Midbrain (tissue), 1 donor: ENCODE results near the gene GH2.

Experiments
- DNase-seq: peaks from one replicate; lab custom pipeline; 2025; lab: John Stamatoyannopoulos, UW

The GH2 gene

DNA sequence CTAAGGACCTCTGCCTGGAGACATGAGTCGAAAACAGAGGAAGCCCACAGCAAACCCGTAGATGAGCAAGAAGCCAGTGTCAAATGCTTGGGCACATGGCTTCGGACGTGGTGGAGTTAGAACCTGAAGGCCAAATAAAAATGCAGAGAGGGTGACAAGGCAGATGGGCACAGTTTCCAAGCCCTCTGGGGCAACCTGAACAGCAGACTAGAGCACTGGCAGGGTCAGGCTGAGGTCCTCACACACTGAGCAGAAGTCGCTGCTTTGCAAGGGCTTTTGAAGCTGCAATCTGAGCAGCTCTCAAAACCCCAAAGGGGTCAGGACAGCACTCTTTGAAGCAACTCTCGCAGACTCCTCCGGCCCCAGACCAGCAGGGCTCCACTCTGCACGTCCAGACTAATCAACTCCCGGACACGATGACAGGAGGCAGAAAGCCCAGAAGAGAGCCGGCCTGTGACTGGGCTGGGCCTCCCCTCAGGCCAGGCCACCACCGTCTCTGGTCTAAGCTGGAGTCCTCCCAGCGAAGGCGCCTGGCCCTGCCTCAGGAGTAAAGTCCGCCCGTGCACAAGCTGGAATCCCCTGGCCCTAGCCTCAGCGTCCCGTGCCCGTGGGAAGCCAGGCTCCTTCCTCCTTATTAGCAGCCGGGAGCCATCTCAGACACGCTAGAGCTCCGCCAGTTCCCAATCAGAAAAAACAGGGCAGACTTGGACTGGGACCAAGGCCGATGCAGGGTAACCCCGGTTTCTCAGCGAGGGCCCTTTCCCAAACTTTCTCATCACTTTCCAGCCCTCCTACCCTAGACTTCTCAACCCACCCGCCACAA, 40.2 kb downstream of the GH2 start:
- DNase-seq, result peak; percentile 51

DNA sequence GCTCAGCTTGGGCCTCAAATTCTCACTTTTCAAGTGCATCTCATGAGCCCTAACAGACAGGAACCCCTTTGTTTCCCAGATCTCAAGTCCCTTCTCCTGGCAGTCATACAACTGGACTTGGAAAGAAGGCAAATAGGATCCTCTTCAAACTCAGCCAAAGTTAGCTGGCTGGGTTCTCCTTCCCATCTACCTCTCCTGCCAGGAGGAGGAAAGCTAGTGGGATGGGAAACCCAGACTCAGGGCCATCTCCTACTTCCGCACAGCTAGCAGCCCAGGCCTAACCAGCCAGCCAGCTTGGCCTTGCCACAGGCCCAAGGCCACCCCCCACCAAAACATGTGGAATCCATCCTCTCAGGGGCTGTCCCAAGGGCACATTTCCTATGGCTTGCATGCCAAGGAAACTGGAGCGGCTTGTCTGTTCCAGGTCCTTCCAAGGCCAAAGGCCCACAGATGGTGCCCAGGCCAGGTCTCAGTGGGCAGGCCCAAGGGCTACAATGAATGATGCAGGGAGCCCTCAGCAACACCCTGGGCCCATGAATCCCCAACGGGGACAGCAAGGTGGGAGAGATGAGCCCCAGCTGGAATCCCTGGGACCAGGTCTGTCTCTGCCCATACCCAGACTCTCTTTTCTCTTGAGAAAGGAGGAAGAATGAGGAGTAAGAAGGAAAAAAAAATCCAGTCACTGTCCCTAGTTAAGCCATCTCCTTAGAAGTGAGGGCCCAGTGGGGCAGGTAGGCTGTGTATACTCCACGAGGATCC, 41.0 kb downstream of the GH2 start:
- peak; percentile 31 for DNase-seq

DNA sequence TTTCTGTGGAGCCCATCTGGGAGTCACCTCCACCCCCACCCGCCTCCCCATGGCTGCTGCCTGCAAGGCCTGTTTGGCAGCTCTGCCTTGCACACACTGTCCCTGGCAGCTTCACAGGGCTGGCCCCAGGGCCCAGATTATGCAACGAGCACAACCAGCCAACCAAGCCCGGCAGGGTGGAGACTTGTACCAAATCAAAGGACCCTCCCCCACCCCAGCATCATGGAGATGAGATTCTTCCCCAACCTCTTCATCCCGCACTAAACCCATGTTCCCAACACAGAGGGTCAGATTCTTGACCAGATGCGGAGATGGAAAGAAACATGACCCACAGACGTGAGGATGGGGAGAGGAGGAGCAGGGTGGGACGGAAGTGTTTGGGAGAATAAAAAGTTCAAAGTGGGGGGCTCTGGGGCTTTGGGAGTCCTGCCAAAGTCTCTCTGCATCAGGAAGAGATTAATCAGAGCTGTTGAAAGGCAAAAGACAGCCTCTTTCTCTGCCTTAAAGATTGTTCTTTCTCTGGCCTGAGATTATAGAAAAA, 43.0 kb downstream of the GH2 start:
- DNase-seq, result peak; percentile 91

DNA sequence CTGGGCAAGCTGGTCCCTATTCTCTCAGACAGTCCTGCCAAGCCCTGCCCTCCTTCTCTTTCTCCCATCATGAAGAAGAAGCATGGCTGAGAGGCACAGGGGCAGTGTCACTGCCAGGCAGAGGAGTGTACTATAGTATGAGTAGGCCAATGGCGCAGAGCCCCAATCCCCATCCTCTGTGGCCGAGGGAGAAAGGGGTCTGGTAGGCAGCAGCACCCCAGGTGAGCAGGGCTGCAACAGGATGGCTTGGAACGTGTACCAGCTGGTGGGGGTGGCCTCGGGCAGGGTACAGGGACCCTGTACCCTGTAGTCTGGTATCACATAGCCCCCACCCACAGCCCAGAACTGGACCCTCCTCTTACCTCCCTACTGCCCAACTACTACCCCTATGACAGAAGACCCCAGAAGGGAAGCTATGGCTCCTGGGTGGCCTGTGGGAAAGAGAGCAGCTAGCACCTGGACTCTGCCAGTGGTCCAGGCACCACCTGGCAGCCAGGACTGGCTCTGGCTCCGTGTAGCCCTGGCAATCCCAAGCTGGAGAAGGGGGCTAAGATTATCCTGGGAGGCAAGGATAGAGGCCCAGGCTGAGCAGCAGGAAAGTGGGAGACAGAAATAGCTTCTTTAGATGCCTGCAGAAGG, 43.7 kb downstream of the GH2 start:
- DNase-seq, result no peak

DNA sequence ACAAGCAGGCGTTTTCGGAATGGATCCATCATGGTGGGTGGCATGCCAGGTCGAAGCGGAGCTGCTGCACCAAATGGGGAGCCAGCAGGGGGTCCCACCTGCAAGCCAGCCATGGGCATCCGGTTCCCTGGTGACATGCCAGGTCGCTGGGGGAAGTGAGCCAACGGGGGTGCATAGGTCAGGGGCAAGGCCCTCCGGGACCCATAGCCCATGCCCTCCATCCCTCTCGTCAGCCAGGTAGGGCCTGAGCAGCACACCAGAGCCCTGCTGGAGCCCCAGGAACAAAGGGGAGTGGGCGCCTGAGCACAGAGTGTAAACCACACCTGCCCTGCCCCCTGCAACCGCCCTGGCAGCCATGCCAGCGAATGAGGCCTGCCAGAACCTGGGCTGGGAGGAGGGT, 44.3 kb downstream of the GH2 start:
- no peak for DNase-seq

DNA sequence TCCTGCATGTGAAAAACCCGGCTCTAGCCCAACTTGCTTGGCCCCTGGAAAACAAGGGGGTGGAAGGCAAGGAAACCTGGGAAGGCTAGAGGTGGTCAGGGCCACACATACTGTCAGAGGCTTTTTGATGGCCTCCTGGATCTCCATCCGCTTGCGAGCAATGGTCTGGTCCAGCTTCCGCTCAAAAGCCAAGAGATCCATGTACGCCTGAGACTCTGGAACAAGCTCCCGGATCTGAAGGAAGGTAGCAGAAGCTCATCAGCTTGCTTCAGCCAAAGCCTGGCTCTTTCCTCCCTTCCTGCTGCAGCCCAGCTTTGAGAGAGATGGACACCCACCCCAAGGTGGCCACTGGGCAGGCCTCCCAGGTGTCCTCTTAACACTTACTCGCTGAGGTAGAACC, 44.9 kb downstream of the GH2 start:
- no peak for DNase-seq

DNA sequence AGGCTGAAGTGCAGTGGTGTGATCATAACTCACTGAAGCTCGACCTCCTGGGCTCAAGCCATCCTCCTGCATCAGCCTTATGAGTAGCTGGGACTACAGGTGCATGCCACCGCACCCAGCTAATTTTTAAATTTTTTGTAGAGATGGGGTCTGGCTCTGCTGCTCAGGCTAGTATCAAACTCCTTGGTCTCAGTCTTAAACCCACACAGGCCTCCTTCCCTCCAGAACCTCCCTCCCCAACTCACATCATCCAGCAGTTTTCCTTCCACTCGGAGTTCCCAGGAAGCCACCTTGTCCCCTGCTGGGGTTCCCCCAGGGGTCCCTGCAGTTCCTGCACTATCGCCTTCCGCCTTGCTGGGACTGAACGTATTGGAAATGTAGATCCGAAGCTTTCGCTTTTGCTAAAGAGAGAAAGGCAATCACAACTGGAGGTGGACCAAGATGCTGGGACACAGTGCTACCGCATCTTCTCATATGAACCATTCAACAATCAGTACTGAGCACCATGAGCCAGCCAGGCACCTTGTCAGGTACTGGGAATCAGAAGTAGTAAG, 46.5 kb downstream of the GH2 start:
- DNase-seq, result no peak

DNA sequence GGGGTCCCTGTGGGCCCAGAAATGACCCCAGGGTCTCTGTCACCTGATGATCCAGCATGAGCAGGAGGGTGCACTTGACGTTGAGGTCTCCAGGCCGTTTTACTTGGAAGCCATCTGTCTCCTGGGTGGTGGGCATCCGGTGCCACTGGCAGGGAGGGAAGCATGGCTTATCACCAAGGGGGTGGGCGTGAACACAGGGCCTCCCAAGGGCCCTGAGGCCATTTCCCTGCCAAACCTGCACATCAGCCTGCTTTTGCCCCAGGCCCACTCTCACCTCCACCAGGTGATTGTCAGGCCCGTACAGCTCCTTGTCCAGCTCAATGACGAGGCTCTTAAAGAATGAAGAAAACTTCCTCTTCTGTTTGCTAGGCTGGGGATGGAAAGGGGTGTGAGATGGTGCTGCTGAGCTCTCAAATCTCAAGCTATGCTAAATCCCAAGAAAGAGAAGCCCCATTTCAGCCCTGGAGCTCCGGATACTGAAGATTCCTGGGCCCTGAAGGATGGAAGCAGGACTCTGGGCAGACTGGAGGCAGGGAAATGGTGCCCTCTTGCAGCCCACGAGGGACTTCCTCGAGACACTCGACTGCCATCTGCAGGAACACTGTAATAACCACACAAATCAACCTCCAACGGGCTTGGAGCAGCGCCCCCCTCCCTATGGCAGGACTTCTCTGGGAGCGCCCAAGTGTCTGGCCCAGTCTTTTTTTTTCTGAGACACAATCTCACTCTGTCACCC, 47.1 kb downstream of the GH2 start:
- DNase-seq, result peak; percentile 67

- DNase-seq, result no peak
Observed at GRCh38 chr17:63833741-63834373, 47.9 kb downstream of the GH2 start.

DNA sequence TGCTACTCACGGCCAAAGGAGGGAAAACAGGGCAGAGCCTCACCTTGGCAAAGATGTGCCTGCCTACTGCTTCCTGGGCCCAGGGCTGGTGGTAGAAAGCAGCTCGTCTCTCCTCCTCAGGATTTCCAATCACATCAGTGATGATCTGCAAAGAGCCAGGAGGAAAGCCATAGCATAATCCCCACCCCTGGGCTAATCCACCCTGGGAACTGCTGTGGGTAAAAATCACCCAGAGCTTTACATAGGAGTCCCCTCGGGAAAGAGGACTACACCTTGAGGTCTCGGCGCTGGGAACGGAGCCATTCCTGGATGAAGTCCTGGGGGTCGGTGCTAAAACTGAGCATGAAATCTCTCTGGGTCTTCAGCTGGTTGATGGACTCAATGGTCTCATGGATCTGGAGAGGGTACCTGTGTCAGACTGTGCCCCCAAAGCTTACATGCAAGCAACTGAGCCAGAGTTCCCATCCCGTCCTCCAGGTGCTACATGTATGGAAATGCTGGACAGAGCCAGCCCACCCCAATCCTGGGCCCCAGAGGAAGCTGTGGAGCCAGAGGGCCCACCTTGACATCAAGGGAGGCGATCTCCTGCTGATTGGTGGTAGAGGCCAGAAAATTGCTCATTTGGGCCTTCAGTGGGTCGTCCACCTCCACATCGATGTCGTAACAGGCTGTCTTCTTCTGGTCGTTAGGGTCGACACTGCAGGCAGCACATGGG, 48.6 kb downstream of the GH2 start:
- DNase-seq, result no peak

GRCh38 chr17:63832455-63832854, 49.3 kb downstream of the GH2 start:
- no peak for DNase-seq

GRCh38 chr17:63832014-63832413, 49.7 kb downstream of the GH2 start:
- no peak for DNase-seq

- no peak for DNase-seq
Observed at GRCh38 chr17:63831505-63831904, 50.2 kb downstream of the GH2 start.

DNA sequence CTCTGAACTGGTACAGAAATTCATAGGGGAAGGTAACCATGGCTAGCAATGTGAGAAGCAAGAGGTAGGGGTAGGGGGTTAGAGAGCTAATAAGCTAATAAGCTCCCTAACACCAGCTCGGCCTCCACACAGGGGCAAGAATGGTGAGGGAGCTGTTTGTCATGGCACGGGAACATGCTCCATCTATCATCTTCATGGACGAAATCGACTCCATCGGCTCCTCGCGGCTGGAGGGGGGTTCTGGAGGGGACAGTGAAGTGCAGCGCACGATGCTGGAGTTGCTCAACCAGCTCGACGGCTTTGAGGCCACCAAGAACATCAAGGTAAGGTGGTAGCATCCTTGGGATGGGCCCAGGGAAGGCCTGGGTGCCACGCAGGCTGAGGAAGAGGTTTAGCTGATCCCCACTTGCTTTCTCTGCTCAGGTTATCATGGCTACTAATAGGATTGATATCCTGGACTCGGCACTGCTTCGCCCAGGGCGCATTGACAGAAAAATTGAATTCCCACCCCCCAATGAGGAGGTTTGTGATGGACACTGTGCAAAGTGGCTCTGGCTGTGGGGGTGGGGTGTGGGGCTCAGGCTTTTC, 50.7 kb downstream of the GH2 start:
- DNase-seq, result no peak

DNA sequence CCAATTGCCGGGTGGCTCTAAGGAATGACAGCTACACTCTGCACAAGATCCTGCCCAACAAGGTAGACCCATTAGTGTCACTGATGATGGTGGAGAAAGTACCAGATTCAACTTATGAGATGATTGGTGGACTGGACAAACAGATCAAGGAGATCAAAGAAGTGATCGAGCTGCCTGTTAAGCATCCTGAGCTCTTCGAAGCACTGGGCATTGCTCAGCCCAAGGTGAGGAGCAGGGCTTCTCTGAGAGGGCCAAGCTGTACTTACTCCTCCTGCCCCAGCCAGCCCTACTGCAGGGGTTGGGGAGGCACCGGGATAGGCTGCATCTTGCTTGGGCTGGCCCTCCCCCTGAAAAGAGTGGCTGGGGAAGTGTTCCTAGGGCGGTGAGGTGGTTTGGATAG, 51.5 kb downstream of the GH2 start:
- DNase-seq, result no peak
